GOT3 (cell line): ENCODE data around the gene ZMYND10.
A peak's percentile ranks its signal among the peaks of the same experiment; 100 is the strongest.

ENCODE experiments used
- DNase-seq: peaks from one replicate; lab custom pipeline; 2025; ENCODE audit warnings: mixed read lengths; lab: John Stamatoyannopoulos, UW

Gene ZMYND10

GRCh38 chr3:50370594-50370993 is 25.1 kb upstream of the ZMYND10 start:
- no peak for DNase-seq

GRCh38 chr3:50369012-50369670 is 23.6 kb upstream of the ZMYND10 start:
- no peak for DNase-seq

- no peak for DNase-seq
Measured at GRCh38 chr3:50365842-50366220, 20.3 kb upstream of the ZMYND10 start.

GRCh38 chr3:50365080-50365841 is 19.7 kb upstream of the ZMYND10 start:
- no peak for DNase-seq

- DNase-seq: no peak
Measured at GRCh38 chr3:50364573-50365079, 19.1 kb upstream of the ZMYND10 start.

GRCh38 chr3:50359760-50360110 is 14.2 kb upstream of the ZMYND10 start:
- no peak for DNase-seq

GRCh38 chr3:50358911-50359759 is 13.6 kb upstream of the ZMYND10 start, which contains the start of gene TMEM115:
Gene TMEM115 (minus strand): TSS chr3:50359521. CDS start chr3:50359063, 458 bp downstream.
- DNase-seq: peak; percentile 91

- DNase-seq: no peak
Measured at GRCh38 chr3:50358355-50358910, 12.9 kb upstream of the ZMYND10 start.

GRCh38 chr3:50357481-50357880 is 11.9 kb upstream of the ZMYND10 start:
- no peak for DNase-seq

GRCh38 chr3:50356553-50356952 is 11.0 kb upstream of the ZMYND10 start:
- no peak for DNase-seq

- DNase-seq: no peak
Measured at GRCh38 chr3:50355829-50356552, 10.5 kb upstream of the ZMYND10 start.

- DNase-seq: no peak
Measured at GRCh38 chr3:50354850-50355249, 9.3 kb upstream of the ZMYND10 start.

GRCh38 chr3:50354186-50354764 is 8.7 kb upstream of the ZMYND10 start:
- no peak for DNase-seq

GRCh38 chr3:50353245-50354004 is 7.9 kb upstream of the ZMYND10 start:
- DNase-seq: no peak

GRCh38 chr3:50352781-50353180 is 7.2 kb upstream of the ZMYND10 start:
- no peak for DNase-seq

- DNase-seq: no peak
Measured at GRCh38 chr3:50351323-50351697, 5.8 kb upstream of the ZMYND10 start.

GRCh38 chr3:50350527-50351322 is 5.2 kb upstream of the ZMYND10 start, which contains the start of the genes CYB561D2 and NPRL2:
Gene CYB561D2 (plus strand): TSS chr3:50350862. CDS start chr3:50351434, 572 bp downstream.
Gene NPRL2 (minus strand): TSS chr3:50350775. CDS start chr3:50350652, 123 bp downstream.
- DNase-seq: peak; percentile 83

GRCh38 chr3:50350213-50350526 is 4.6 kb upstream of the ZMYND10 start:
- no peak for DNase-seq

- peak; percentile 33 for DNase-seq
Measured at GRCh38 chr3:50347187-50347813, 1.8 kb upstream of the ZMYND10 start.
